Mammary epithelial cell (primary cell): Measurements from ENCODE around the gene AQP2.

Experiments used
- CTCF ChIP-seq, 2 donors: IDR thresholded peaks in 1 of 2; conservative IDR thresholded peaks in 1 of 2; 2 replicates each; pipeline ENCODE4 v1.5.1; 2011 to 2012; ENCODE audit warnings: inconsistent platforms in 2 of 2, low read length in 2 of 2, mild to moderate bottlenecking in 2 of 2, control low read depth in 1 of 2, low read depth in 1 of 2; ENCODE audit not compliant: insufficient read depth in 1 of 2; ENCODE audit errors: extremely low read depth in 1 of 2
- EZH2 ChIP-seq: IDR thresholded peaks from 2 replicates; pipeline ENCODE4 v1.6.1; 2012; ENCODE audit warnings: low read length, inconsistent platforms, borderline replicate concordance

GRCh38 chr12:49948866-49949845, 1.4 kb upstream of the AQP2 start:
- TF ChIP-seq CTCF (conservative IDR thresholded peaks at IDR 0.05 in 1 of 2, IDR thresholded peaks at IDR 0.05 in 1 of 2; ENCODE audit: extremely low read depth in 1 of 2, insufficient read depth in 1 of 2, low read depth in 1 of 2, low read length in 2 of 2) (no peak), EZH2 (no peak)
